Measurements from ENCODE around the gene CSTPP1. TPM values are rescaled to one million over a fixed set of nuclear protein-coding genes. Genes with fewer than 3 reads are reported as not detected.

Gene CSTPP1
- polyA plus RNA-seq, 1 experiment = 48.7 TPM

- DNase-seq (ENCODE audit: low read depth) = no peak
- POLR2A ChIA-PET = interaction anchor here (0.6 kb wide), 1 partner anchor 260 kb away, joined by 3 read pairs; no protein-coding TSS in a partner anchor
- CTCF ChIA-PET = interaction anchor here (0.8 to 2.1 kb wide), 7 partner anchors 8 to 189 kb away, joined by 3 to 12 read pairs (median 4); partner anchors contain the start of genes ACP2, DDB2 and NR1H3
- H3K36me3 ChIP-seq (ENCODE audit: control insufficient read depth, insufficient read depth, low read length) = peaks cover 5% of the 10 kb centered on the region
- no peak for TF ChIP-seq CTCF (IDR thresholded peaks at IDR 0.05; ENCODE audit: insufficient read depth, low read depth, low read length)
- no peaks in the 10 kb centered on the region for H3K27me3 ChIP-seq (ENCODE audit: control insufficient read depth, insufficient read depth, low read length)
- H3K4me3 ChIP-seq (ENCODE audit: low read depth, low read length) = peak overlapping the region; percentile 78
These were observed 248.9 kb downstream of the CSTPP1 start for GRCh38 chr11:47185305-47186075.

DNA sequence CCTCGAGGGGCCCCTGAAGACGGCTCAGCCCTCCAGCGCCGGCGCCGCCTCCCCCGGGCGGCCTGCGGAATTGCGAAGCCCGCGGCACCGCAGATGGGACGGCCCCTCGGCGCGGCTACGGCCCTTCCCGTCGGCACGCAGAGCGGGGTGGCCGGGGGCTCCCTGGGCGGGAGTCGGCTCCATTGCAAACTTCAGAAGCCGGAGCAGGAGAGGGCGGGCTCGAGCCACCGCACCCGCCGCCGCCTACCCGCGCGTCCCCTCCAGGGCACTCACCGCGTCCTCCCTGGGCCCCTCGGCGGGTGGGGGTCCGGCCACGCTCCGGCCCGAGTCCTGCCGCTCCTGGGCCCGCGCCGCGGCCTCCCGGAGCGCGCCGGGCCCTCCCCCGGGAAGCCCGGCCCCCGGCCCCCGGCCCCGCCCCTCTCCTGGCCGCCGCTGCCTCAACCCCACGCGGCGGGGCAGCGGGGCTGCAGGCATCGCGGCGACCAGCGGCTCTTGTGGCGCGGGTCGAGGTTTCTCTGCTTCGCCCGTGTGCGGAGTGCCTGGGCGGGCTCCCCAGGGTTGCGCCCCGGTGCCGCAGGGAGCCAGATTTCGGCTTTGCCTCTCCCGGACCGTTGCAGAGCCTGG is 249.6 kb downstream of the CSTPP1 start, which contains the start of gene PACSIN3:
PACSIN3 (minus strand) TSS at position 359 of the 624 bp plus-strand sequence. CDS start 3,707 bp downstream, outside the sequence.
- POLR2A ChIA-PET = no interaction called here
- no peak for TF ChIP-seq CTCF (IDR thresholded peaks at IDR 0.05; ENCODE audit: insufficient read depth, low read depth, low read length)
- CTCF ChIA-PET = interaction anchor here (0.9 to 3.8 kb wide), 7 partner anchors 8 to 188 kb away, joined by 3 to 17 read pairs (median 7); partner anchors contain the start of genes ACP2, DDB2 and NR1H3
- peak within 1 kb of the TSS; percentile 78 for H3K4me3 ChIP-seq (ENCODE audit: low read depth, low read length)
- DNase-seq (ENCODE audit: low read depth) = no peak
- H3K27me3 ChIP-seq (ENCODE audit: control insufficient read depth, insufficient read depth, low read length) = no peaks in the 10 kb centered on the region
- peaks cover 5% of the 10 kb centered on the region for H3K36me3 ChIP-seq (ENCODE audit: control insufficient read depth, insufficient read depth, low read length)

- Histone ChIP-seq H3K27me3 (ENCODE audit: control insufficient read depth, insufficient read depth, low read length) (no peaks in the 10 kb centered on the region), H3K4me3 (ENCODE audit: low read depth, low read length) (peak overlapping the region; percentile 78), H3K36me3 (ENCODE audit: control insufficient read depth, insufficient read depth, low read length) (peaks cover 5% of the 10 kb centered on the region)
- CTCF ChIA-PET = interaction anchor here (0.6 to 3.8 kb wide), 6 partner anchors 8 to 213 kb away, joined by 3 to 17 read pairs (median 6); partner anchors contain the start of genes ACP2 and DDB2
- 0 out of 2 replicates have a peak, but pooled peaks have one; percentile 17 for TF ChIP-seq CTCF (IDR thresholded peaks at IDR 0.05; ENCODE audit: insufficient read depth, low read depth, low read length)
- DNase-seq (ENCODE audit: low read depth) = no peak
- POLR2A ChIA-PET = no interaction called here
These were observed 250.4 kb downstream of the CSTPP1 start for GRCh38 chr11:47186700-47187695.

GRCh38 chr11:47187723-47188122 is 251.2 kb downstream of the CSTPP1 start:
- CTCF ChIA-PET = interaction anchor here (1.1 to 3.8 kb wide), 4 partner anchors 9 to 70 kb away, joined by 4 to 17 read pairs (median 6); partner anchors contain the start of genes DDB2 and NR1H3
- no peak for TF ChIP-seq CTCF (IDR thresholded peaks at IDR 0.05; ENCODE audit: insufficient read depth, low read depth, low read length)
- Histone ChIP-seq H3K36me3 (ENCODE audit: control insufficient read depth, insufficient read depth, low read length) (peaks cover 5% of the 10 kb centered on the region), H3K27me3 (ENCODE audit: control insufficient read depth, insufficient read depth, low read length) (no peaks in the 10 kb centered on the region), H3K4me3 (ENCODE audit: low read depth, low read length) (no peak overlapping the region; the same call in 1 of the 2 replicates)
- no peak for DNase-seq (ENCODE audit: low read depth)
- POLR2A ChIA-PET = interaction anchor here (0.6 kb wide), 1 partner anchor 476 kb away, joined by 4 read pairs; no protein-coding TSS in a partner anchor
